Stimulated activated memory B cell treated with anti-CD40 and anti-IgM and Interleukin-4, amounts not matched to agents 10 μg/mL and 1 μg/mL and 100 μg/mL, for 72 hours (primary cell): ENCODE measurements around the gene ARRB1.
A peak's percentile ranks its signal among the peaks of the same experiment; 100 is the strongest.
"Not testable (repeated sequence)": the region's sequence is repeated elsewhere in the genome, so short reads cannot be mapped to it uniquely, and the experiment has no call there.

Experiments used
- ATAC-seq: fragments of 150-1000 bp; cut with Tn5 transposase; 2 replicates; pipeline ENCODE4 v1.10.0; 2021
- H3K27ac Mint-ChIP-seq: one replicate; pipeline ENCODE4 v1.8.0; 2022; ENCODE audit warnings: mild to moderate bottlenecking, mixed read lengths
- H3K27me3 Mint-ChIP-seq: one replicate; pipeline ENCODE4 v1.8.0; 2022; ENCODE audit warnings: mixed read lengths
- H3K36me3 Mint-ChIP-seq: one replicate; pipeline ENCODE4 v1.8.0; 2022; ENCODE audit warnings: mixed read lengths
- H3K4me1 Mint-ChIP-seq: one replicate; pipeline ENCODE4 v1.8.0; 2022; ENCODE audit warnings: mixed read lengths
- H3K4me3 Mint-ChIP-seq: one replicate; pipeline ENCODE4 v1.8.0; 2022; ENCODE audit warnings: mild to moderate bottlenecking, moderate library complexity, mixed read lengths
- H3K9me3 Mint-ChIP-seq: one replicate; pipeline ENCODE4 v1.8.0; 2022; ENCODE audit warnings: mixed read lengths

The ARRB1 gene

DNA sequence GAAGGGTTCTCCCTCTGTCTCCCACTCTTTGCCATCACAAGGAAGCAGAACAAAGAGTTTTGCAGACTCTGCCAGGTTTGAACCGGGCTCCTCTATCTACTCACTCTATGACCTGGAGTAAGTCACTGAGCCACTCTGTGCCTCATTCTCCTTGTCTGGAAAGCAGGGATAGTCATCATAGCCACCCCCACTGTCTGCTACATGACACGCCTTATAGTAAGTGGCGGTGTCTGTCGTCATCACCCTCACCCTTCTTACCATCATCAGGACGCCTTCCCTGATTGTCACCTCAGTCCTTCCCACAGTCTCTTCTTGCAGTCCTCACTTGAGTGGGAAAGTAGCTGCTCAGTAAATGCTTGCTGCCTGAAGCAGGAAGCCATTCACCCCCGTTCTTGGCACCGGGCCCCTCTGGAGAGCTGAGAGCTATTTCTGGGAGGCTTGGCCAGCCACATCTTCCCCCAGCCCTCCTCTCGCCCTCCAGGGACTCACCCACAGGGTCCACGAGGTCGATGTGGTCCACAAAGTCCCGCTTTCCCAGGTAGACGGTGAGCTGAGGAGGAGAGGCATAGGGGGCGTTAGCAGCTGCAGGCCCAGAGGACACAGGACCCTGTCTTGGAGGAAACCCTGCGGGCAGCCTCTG, 64.5 kb downstream of the ARRB1 start:
- H3K4me3 Mint-ChIP-seq: no peak overlapping the region
- H3K27me3 Mint-ChIP-seq: peaks cover 16% of the 10 kb centered on the region
- H3K9me3 Mint-ChIP-seq: no peaks in the 10 kb centered on the region
- H3K36me3 Mint-ChIP-seq: no peaks in the 10 kb centered on the region
- no peak overlapping the region for H3K27ac Mint-ChIP-seq
- ATAC-seq: no peak
- no peaks in the 10 kb centered on the region for H3K4me1 Mint-ChIP-seq

- no peak overlapping the region for H3K4me3 Mint-ChIP-seq
- ATAC-seq: no peak
- no peaks in the 10 kb centered on the region for H3K4me1 Mint-ChIP-seq
- peaks cover 11% of the 10 kb centered on the region for H3K27me3 Mint-ChIP-seq
- H3K9me3 Mint-ChIP-seq: no peaks in the 10 kb centered on the region
- no peak overlapping the region for H3K27ac Mint-ChIP-seq
- no peaks in the 10 kb centered on the region for H3K36me3 Mint-ChIP-seq
Measured at GRCh38 chr11:75285776-75286360, 65.6 kb downstream of the ARRB1 start.

DNA sequence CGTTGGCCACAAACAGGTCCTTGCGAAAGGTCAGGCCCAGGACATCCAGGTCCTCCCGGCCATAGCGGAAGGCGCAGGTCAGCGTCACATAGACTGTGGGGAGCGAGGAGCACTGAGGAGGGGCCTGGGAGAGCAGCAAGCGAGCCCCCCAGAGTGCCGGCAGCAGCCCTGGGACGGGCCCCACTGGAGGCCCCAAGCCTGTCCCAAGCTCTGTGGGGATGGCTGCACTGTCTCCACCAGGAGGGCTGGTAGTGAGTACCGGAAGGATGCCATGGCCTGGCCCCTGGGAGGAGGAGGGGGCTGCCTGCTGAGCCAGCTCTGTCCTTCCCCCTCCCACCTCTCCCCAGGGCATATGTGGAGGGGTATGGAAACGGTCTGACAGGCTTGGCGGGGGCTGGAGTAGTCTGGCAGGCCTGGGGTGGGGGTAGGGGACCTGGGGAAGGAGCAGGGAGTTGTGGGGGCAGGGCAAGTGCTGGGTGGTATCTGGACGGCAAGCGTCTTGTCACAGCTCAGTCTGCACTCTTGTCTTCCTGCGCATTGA, 68.0 kb downstream of the ARRB1 start:
- Mint-ChIP-seq H3K9me3 (no peaks in the 10 kb centered on the region), H3K27me3 (peaks cover 5% of the 10 kb centered on the region), H3K27ac (no peak overlapping the region), H3K36me3 (no peaks in the 10 kb centered on the region), H3K4me1 (peaks cover 5% of the 10 kb centered on the region), H3K4me3 (no peak overlapping the region)
- ATAC-seq: no peak

- no peak for ATAC-seq
- Mint-ChIP-seq H3K27ac (no peak overlapping the region), H3K27me3 (peaks cover 5% of the 10 kb centered on the region), H3K36me3 (peaks cover 5% of the 10 kb centered on the region), H3K4me1 (peaks cover 9% of the 10 kb centered on the region), H3K4me3 (no peak overlapping the region), H3K9me3 (no peaks in the 10 kb centered on the region)
Measured at GRCh38 chr11:75281469-75282095, 69.9 kb downstream of the ARRB1 start.

DNA sequence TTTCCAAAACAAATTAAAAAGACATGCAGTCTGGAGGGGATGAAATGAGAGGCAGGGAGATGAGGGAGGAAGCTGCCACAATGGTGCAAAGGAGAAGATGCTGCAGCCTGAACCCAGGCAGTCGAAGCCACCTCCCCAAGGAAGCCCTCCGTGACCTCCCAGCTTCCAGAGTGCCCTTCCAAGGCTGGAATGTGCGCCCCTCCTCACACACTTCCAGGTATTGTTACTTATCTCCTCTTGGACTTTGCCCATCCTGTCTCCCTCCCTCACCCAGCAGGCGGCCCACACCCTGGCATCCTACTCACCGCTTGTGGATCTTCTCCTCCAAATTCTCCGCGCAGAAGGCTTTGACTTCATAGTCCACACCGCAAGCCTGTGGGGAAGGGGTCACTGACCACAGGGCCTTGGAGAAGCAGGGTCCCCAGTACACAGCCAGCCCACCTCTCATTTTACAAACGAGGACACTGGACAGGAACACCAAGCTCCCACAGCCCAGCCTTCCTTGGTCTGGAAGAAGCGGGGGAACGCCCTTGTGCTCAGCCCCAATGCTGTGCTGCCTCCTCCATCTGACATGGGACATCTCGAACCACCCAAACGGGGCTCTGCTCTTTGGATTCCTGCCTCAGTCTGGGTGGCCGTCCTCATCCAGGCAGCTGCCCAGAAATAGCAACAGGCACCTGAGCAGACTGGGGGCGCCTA, 70.5 kb downstream of the ARRB1 start:
- Mint-ChIP-seq H3K4me1 (peaks cover 15% of the 10 kb centered on the region), H3K27me3 (peaks cover 5% of the 10 kb centered on the region), H3K36me3 (peaks cover 5% of the 10 kb centered on the region), H3K9me3 (no peaks in the 10 kb centered on the region), H3K4me3 (no peak overlapping the region), H3K27ac (no peak overlapping the region)
- ATAC-seq: no peak

DNA sequence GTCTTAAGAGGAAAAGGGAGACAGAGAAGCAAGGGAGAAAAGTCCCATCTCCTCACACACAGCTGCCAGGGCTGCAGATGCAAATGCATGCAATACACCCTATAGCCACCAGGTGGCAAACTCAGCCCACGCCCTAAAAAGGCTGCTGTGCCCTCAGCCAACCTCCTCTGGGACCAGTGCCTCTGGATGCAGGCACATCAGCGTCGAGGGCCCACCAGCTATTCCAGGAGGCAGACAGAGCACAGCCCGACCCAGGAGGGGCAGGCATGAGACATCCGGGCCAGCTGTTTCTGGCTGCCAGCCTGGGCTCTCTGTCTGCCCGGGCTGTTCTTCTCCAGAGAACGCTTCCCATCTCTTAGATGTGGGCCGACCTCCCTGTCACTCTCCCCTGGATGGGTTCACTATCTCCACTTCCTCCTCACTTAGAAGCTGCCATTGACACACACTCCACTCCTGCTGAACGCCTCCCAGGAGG, 71.2 kb downstream of the ARRB1 start:
- peak; percentile 63 for ATAC-seq
- H3K4me3 Mint-ChIP-seq: no peak overlapping the region
- peaks cover 5% of the 10 kb centered on the region for H3K36me3 Mint-ChIP-seq
- H3K9me3 Mint-ChIP-seq: no peaks in the 10 kb centered on the region
- no peak overlapping the region for H3K27ac Mint-ChIP-seq
- peaks cover 5% of the 10 kb centered on the region for H3K27me3 Mint-ChIP-seq
- H3K4me1 Mint-ChIP-seq: peaks cover 22% of the 10 kb centered on the region

DNA sequence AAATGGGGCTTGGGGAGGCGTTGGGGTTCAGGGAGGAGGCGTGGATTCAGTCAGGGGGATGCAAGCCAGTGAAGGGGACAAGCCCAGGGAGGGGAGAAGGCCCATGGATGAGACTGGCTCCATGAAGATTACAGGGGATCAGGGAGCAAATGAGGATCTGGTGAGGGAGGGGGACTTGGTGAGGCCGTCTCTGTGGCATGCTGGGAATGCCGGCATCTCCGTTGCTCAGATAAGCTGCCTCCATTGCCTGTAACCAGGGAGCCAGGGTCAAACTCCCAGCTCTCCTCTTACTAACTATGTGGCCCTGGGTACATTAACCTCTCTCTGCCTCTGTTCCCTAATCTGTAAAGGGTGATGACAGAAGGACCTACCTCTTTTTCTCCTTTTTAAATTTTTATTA, 72.2 kb downstream of the ARRB1 start:
- Mint-ChIP-seq H3K4me3 (no peak overlapping the region), H3K27me3 (peaks cover 5% of the 10 kb centered on the region), H3K9me3 (no peaks in the 10 kb centered on the region), H3K27ac (peak overlapping the region; percentile 3), H3K4me1 (peaks cover 26% of the 10 kb centered on the region), H3K36me3 (peaks cover 5% of the 10 kb centered on the region)
- ATAC-seq: no peak

DNA sequence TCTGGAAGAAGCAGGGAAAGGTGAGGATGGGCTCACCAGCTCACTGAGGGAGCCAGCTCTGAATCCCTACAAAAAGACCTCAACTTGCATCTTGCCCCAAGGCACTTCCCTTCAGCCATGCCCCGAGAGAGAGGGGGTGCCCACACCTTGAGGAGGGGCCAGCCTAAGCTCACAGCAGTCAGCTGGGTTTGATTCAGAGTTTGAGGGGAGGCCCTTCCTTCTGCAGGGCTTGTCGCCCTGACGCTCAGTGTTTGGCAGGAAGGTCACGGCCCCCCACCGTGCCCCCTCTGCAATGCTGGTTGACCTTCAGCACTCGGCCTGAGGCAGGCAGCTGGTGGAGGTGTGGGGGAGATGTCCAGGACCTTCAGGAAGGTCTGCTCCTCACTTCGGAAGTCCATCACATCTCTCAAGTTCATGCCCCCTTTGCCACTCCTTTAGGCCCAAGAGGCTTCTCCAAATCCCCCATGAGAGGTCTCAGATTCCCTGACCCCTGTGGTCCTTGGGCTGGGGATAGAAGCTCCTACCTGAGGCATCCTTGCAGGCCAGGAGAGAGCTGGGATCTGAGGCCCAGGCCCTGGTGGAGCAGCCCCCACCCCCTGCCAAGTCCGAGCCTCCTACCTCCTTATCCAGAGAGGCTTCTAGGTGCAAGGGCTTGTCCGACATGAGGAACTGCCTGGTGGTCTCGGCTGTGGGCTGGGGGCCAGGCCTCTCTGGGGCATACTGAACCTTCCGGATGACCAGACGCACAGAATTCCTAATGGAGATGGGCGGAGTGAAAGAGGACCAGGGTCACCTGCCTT, 73.3 kb downstream of the ARRB1 start:
- peaks cover 5% of the 10 kb centered on the region for H3K36me3 Mint-ChIP-seq
- peaks cover 5% of the 10 kb centered on the region for H3K27me3 Mint-ChIP-seq
- peak overlapping the region; percentile 85 for H3K27ac Mint-ChIP-seq
- peaks cover 30% of the 10 kb centered on the region for H3K4me1 Mint-ChIP-seq
- no peaks in the 10 kb centered on the region for H3K9me3 Mint-ChIP-seq
- no peak for ATAC-seq
- H3K4me3 Mint-ChIP-seq: no peak overlapping the region

DNA sequence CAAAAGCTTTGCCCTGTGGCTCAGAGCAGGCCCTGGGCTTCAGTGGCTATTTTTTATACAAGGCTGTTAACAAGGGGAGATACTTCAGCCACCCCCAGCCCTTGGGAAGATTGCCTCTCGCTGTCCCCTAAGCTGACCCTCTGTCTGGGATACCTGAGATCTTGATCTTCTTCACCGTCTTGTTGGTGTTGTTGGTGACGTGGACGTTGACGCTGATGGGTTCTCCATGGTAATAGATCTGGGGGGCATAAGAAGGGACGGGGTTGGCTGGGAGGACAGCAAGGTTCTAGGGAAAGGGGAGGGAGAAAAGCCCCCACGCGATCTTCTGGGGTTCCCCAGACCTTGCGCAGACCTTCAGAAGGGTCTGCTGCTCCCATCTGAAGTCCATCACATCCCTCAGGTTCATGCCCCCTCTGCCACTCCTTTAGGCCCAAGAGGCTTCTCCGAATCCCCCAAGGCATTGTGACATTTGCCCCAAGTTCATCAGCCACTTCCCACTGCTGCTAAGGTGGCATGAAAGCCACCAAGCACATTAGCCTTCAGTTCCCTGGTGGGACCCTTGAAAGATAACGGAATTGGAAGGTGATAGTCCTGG, 74.2 kb downstream of the ARRB1 start:
- Mint-ChIP-seq H3K27ac (peak overlapping the region; percentile 85), H3K27me3 (peaks cover 5% of the 10 kb centered on the region), H3K9me3 (no peaks in the 10 kb centered on the region), H3K4me3 (no peak overlapping the region), H3K4me1 (peaks cover 35% of the 10 kb centered on the region), H3K36me3 (peaks cover 5% of the 10 kb centered on the region)
- no peak for ATAC-seq

DNA sequence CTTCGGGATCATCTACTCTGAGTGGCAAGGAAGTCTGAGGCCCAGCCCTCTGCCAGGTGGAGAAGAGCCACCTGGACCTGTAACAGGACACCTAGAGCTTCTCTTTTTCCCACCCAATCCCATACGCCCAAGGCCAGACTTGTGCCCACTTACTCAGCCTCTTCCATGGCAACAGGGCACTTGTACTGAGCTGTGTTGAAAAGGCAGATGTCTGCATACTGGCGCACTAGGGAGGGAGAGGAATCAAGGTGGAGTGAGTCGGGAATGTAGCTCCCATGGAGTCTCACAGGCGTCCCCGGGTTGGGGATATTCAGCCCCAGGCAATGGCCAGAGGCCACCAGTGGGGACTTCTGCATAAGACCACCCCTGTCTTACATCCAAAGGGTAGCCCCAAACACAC, 74.8 kb downstream of the ARRB1 start:
- Mint-ChIP-seq H3K27me3 (peaks cover 5% of the 10 kb centered on the region), H3K36me3 (peaks cover 5% of the 10 kb centered on the region), H3K4me3 (no peak overlapping the region), H3K9me3 (no peaks in the 10 kb centered on the region), H3K27ac (peak overlapping the region; percentile 85), H3K4me1 (peaks cover 37% of the 10 kb centered on the region)
- ATAC-seq: no peak

GRCh38 chr11:75276186-75276585, 75.3 kb downstream of the ARRB1 start:
- H3K9me3 Mint-ChIP-seq: no peaks in the 10 kb centered on the region
- H3K27ac Mint-ChIP-seq: peak overlapping the region; percentile 85
- ATAC-seq: no peak
- no peak overlapping the region for H3K4me3 Mint-ChIP-seq
- H3K27me3 Mint-ChIP-seq: peaks cover 4% of the 10 kb centered on the region
- H3K4me1 Mint-ChIP-seq: peaks cover 42% of the 10 kb centered on the region
- peaks cover 5% of the 10 kb centered on the region for H3K36me3 Mint-ChIP-seq

DNA sequence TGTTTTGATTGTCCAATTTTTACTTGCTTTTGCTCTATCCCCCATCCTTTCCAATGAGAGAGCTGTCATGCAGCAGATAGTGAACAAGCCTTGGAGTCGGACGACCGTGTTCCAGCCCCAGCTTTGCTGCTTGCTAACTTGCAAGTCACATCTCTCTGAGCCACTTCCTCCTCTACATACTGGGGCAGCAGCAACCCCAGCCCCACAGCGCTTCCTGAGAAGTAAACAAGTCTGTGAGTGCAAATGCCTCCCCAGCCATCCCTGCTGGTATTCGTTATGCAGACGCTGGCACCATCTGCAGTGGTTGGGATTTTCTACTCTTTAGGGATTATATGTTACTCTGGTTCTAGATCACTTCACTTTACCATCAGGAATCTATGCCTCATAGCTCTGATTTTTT, 75.9 kb downstream of the ARRB1 start:
- peak; percentile 86 for ATAC-seq
- peaks cover 42% of the 10 kb centered on the region for H3K4me1 Mint-ChIP-seq
- peaks cover 5% of the 10 kb centered on the region for H3K36me3 Mint-ChIP-seq

DNA sequence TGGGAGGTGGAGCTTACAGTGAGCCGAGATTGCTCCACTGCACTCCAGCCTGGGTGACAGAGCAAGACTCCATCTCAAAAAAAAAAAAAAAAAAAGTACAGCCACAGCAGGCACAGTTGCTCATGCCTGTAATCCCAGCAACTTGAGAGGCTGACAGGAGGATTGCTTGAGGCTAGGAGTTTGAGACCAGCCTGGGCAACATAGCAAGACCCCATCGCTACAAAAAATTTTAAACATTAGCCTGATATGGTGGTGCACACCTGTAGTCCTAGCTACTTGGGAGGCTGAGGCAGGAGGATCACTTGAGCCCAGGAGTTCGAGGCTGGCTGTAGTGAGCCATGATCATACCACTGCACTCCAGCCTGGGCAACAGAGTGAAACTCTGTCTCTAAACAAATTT, 76.7 kb downstream of the ARRB1 start:
- H3K27ac Mint-ChIP-seq: peak overlapping the region; percentile 85
- not testable (repeated sequence) for H3K36me3 Mint-ChIP-seq, H3K27me3 Mint-ChIP-seq, H3K9me3 Mint-ChIP-seq, H3K4me3 Mint-ChIP-seq, ATAC-seq
- peaks cover 37% of the 10 kb centered on the region for H3K4me1 Mint-ChIP-seq

More for the DNA sequence above, 75.9 kb downstream of the ARRB1 start:
- Mint-ChIP-seq H3K27ac (peak overlapping the region; percentile 85), H3K4me3 (peak overlapping the region; percentile 59), H3K27me3 (no peaks in the 10 kb centered on the region), H3K9me3 (no peaks in the 10 kb centered on the region)
